ENCODE results near the gene DERL2.

DNA sequence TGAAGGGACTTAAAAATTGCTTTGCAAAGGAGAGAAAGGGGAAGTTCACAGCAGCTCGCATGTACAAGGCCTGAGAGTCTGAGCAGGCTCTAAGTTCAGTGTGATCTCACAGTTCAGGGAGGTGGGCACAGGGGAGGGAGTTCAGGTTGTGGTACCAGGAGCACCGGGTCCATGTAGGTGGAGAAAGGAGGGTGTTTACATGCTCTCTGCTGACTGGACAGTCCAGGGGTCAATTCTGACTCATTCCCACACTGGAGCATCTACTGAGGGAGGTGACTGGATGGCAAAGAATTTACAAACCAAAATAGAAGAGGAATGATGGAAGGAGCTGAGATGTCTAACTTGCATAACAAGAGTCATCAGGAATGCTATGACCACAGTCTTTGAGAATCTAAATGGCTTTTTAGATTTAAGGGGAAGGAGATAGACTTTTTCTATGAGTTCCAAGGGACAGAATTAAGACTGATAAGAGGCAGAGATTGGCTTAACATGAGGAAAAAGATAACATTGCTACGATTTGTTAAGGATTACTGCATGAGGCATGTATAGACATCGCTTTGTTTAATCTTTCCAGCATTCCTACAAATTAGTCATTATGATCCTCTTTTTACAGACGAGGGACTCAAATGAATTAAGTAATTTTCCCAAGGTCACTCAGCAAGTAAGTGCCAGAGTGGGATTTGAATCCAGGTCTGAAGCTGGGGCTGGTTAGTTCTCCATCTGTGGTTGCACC is 30.2 kb upstream of the DERL2 start:
- TF ChIP-seq CTCF (IDR thresholded peaks at IDR 0.05) (no peak), POLR2AphosphoS5 (IDR thresholded peaks at IDR 0.05) (peak in 1 of 3 donors; percentile 56), POLR2A (IDR thresholded peaks at IDR 0.05) (no peak)
